H9 (cell line): ENCODE results near the gene LRRK1. TPM values are rescaled to one million over a fixed set of nuclear protein-coding genes. Genes with fewer than 3 reads are reported as not detected.
A peak's percentile ranks its signal among the peaks of the same experiment; 100 is the strongest.

Experiments used
- DNase-seq: peaks from one replicate; pipeline ENCODE4 v3.0.0-alpha.2; 2017
- H2AFZ ChIP-seq: one replicate; pipeline ENCODE4 v1.6.1; 2013; ENCODE audit warnings: mild to moderate bottlenecking, low read length, control low read depth, moderate library complexity
- H2AK5ac ChIP-seq: 2 replicates; pipeline ENCODE4 v1.6.1; 2013; ENCODE audit warnings: low read length, control low read depth, mixed read lengths; ENCODE audit not compliant: insufficient read length
- H2BK120ac ChIP-seq: one replicate; pipeline ENCODE4 v1.6.1; 2013; ENCODE audit warnings: low read depth, mild to moderate bottlenecking, low read length, control low read depth, inconsistent platforms; ENCODE audit not compliant: poor library complexity, severe bottlenecking
- H2BK12ac ChIP-seq: 2 replicates; pipeline ENCODE4 v1.6.1; 2013; ENCODE audit warnings: low read length, control low read depth, mixed read lengths, low read depth; ENCODE audit not compliant: insufficient read length
- H2BK15ac ChIP-seq: 2 replicates; pipeline ENCODE4 v1.6.1; 2013; ENCODE audit warnings: low read depth, low read length, control low read depth
- H2BK20ac ChIP-seq: one replicate; pipeline ENCODE4 v1.6.1; 2013; ENCODE audit warnings: low read depth, mild to moderate bottlenecking, low read length, control low read depth, inconsistent platforms; ENCODE audit not compliant: poor library complexity, severe bottlenecking
- H2BK5ac ChIP-seq: 2 replicates; pipeline ENCODE4 v1.6.1; 2013; ENCODE audit warnings: low read length, control low read depth, mixed read lengths; ENCODE audit not compliant: insufficient read length
- H3K14ac ChIP-seq: 2 replicates; pipeline ENCODE4 v1.6.1; 2013; ENCODE audit warnings: low read length, control low read depth; ENCODE audit not compliant: insufficient read depth
- H3K18ac ChIP-seq: 2 replicates; pipeline ENCODE4 v1.6.1; 2013; ENCODE audit warnings: low read depth, mild to moderate bottlenecking, mixed read lengths, low read length, control low read depth; ENCODE audit not compliant: insufficient read length
- H3K23ac ChIP-seq: 2 replicates; pipeline ENCODE4 v1.6.1; 2013; ENCODE audit warnings: low read length, control low read depth, mixed read lengths, low read depth; ENCODE audit not compliant: insufficient read length
- H3K23me2 ChIP-seq: 2 replicates; pipeline ENCODE4 v1.6.1; 2013; ENCODE audit warnings: low read depth, mild to moderate bottlenecking, mixed read lengths, low read length, control low read depth; ENCODE audit not compliant: insufficient read length, poor library complexity, severe bottlenecking
- H3K27ac ChIP-seq: 2 replicates; pipeline ENCODE4 v1.5.1; 2013; ENCODE audit warnings: low read length, control low read depth, mixed read lengths, low read depth; ENCODE audit not compliant: insufficient read length
- H3K27me3 ChIP-seq: 2 replicates; pipeline ENCODE4 v1.6.1; 2013; ENCODE audit warnings: low read length, control low read depth, inconsistent platforms; ENCODE audit not compliant: insufficient read depth
- H3K4ac ChIP-seq: 2 replicates; pipeline ENCODE4 v1.6.1; 2013; ENCODE audit warnings: low read depth, mild to moderate bottlenecking, control low read depth, inconsistent platforms, low read length, moderate library complexity
- H3K4me1 ChIP-seq: 2 replicates; pipeline ENCODE4 v1.6.1; 2013; ENCODE audit warnings: low read length, control low read depth, inconsistent platforms; ENCODE audit not compliant: insufficient read depth
- H3K4me2 ChIP-seq: 2 replicates; pipeline ENCODE4 v1.6.1; 2013; ENCODE audit warnings: low read length, control low read depth, mixed read lengths; ENCODE audit not compliant: insufficient read length, insufficient read depth
- H3K56ac ChIP-seq: 2 replicates; pipeline ENCODE4 v1.6.1; 2013; ENCODE audit warnings: low read depth, mild to moderate bottlenecking, mixed read lengths, low read length, control low read depth; ENCODE audit not compliant: insufficient read length
- H3K79me1 ChIP-seq: 2 replicates; pipeline ENCODE4 v1.6.1; 2013; ENCODE audit warnings: low read depth, mild to moderate bottlenecking, moderate library complexity, low read length, control low read depth, inconsistent platforms; ENCODE audit not compliant: insufficient read depth, poor library complexity, severe bottlenecking
- H3K79me2 ChIP-seq: 2 replicates; pipeline ENCODE4 v1.6.1; 2013; ENCODE audit warnings: low read length, control low read depth, inconsistent platforms; ENCODE audit not compliant: insufficient read depth
- H3K9ac ChIP-seq: 2 replicates; pipeline ENCODE4 v1.6.1; 2013; ENCODE audit warnings: low read length, control low read depth, mixed read lengths; ENCODE audit not compliant: insufficient read length; ENCODE audit errors: extremely low read depth
- H3K9me3 ChIP-seq: one replicate; pipeline ENCODE4 v1.6.1; 2013; ENCODE audit warnings: low read depth, low read length, inconsistent platforms; ENCODE audit not compliant: control insufficient read depth
- H3T11ph ChIP-seq: one replicate; pipeline ENCODE4 v1.6.1; 2013; ENCODE audit warnings: mild to moderate bottlenecking, low read length, control low read depth, inconsistent platforms
- H4K20me1 ChIP-seq: one replicate; pipeline ENCODE4 v1.6.1; 2013; ENCODE audit not compliant: control insufficient read depth, insufficient read length, insufficient read depth
- H4K5ac ChIP-seq: 2 replicates; pipeline ENCODE4 v1.6.1; 2013; ENCODE audit warnings: low read depth, mild to moderate bottlenecking, mixed read lengths, low read length, control low read depth; ENCODE audit not compliant: insufficient read length
- H4K8ac ChIP-seq: replicated peaks from 2 replicates; pipeline ENCODE4 v1.6.1; 2013; ENCODE audit warnings: low read length, control low read depth, mixed read lengths, low read depth; ENCODE audit not compliant: insufficient read length
- H4K91ac ChIP-seq: 2 replicates; pipeline ENCODE4 v1.6.1; 2013; ENCODE audit warnings: low read depth, mild to moderate bottlenecking, moderate library complexity, mixed read lengths, low read length, control low read depth; ENCODE audit not compliant: insufficient read length
- H3K27ac Mint-ChIP-seq, 3 experiments: 2 replicates in 2 of 3; 3 replicates in 1 of 3; pipeline ENCODE4 v1.8.0; 2020 to 2021; ENCODE audit warnings: mixed read lengths in 3 of 3, mild to moderate bottlenecking in 1 of 3, moderate library complexity in 1 of 3
- H3K27me3 Mint-ChIP-seq: 2 replicates; pipeline ENCODE4 v1.8.0; 2021; ENCODE audit warnings: low read depth, mild to moderate bottlenecking, moderate library complexity, mixed read lengths
- H3K36me3 Mint-ChIP-seq, 3 experiments: 2 replicates in 2 of 3; 3 replicates in 1 of 3; pipeline ENCODE4 v1.8.0; 2020 to 2021; ENCODE audit warnings: low read depth in 3 of 3, mixed read lengths in 3 of 3; ENCODE audit not compliant: insufficient read depth in 1 of 3
- H3K4me1 Mint-ChIP-seq, 2 experiments: 2 replicates each; pipeline ENCODE4 v1.8.0; 2020; ENCODE audit warnings: mixed read lengths in 2 of 2
- H3K4me3 Mint-ChIP-seq, 2 experiments: 2 replicates in 1 of 2; 3 replicates in 1 of 2; pipeline ENCODE4 v1.8.0; 2020 to 2021; ENCODE audit warnings: mild to moderate bottlenecking in 2 of 2, mixed read lengths in 2 of 2, moderate library complexity in 1 of 2
- H3K9me3 Mint-ChIP-seq, 2 experiments: 2 replicates in 1 of 2; 3 replicates in 1 of 2; pipeline ENCODE4 v1.8.0; 2020; ENCODE audit warnings: mild to moderate bottlenecking in 2 of 2, mixed read lengths in 2 of 2, moderate library complexity in 1 of 2
- CTCF ChIP-seq: fragments of 200-600 bp; sonication (generic); conservative IDR thresholded peaks from 3 replicates; pipeline ENCODE4 v1.8.0; 2021; ENCODE audit warnings: antibody characterized with exemption, mild to moderate bottlenecking
- WGBS: extraction: QIAGEN DNeasy Blood & Tissue Kit; methylation state at CpG from one replicate; pipeline ENCODE4 v1.1.7; 2013; ENCODE audit warnings: missing lambda C conversion rate, low lambda C conversion rate, mixed read lengths; ENCODE audit not compliant: insufficient read length; ENCODE audit errors: extremely low coverage; 5-methylcytosine and 5-hydroxymethylcytosine counted together
- total RNA-seq: library from RNA; stranded (reverse); gene quantifications from 2 replicates; pipeline ENCODE4 v1.2.1, GENCODE V29; 2021

LRRK1 gene
- total RNA-seq, 1 experiment from 2014 or later: 4.0 TPM

- Histone ChIP-seq H3K18ac (no peak overlapping the region), H2BK20ac (no peak overlapping the region), H4K20me1 (no peaks in the 10 kb centered on the region), H3K79me1 (no peaks in the 10 kb centered on the region), H4K8ac (no peak overlapping the region), H3T11ph (no peak overlapping the region), H3K4me2 (no peak overlapping the region), H3K23me2 (no peaks in the 10 kb centered on the region), H3K27me3 (no peaks in the 10 kb centered on the region), H2BK12ac (no peak overlapping the region), H3K23ac (no peak overlapping the region), H3K79me2 (no peaks in the 10 kb centered on the region), H3K9me3 (no peaks in the 10 kb centered on the region), H3K14ac (no peak overlapping the region), H3K4ac (no peak overlapping the region), H4K91ac (no peak overlapping the region), H4K5ac (no peak overlapping the region), H2BK5ac (no peak overlapping the region), H2AK5ac (no peak overlapping the region), H2AFZ (peak overlapping the region; percentile 61), H2BK120ac (no peak overlapping the region), H3K4me1 (no peaks in the 10 kb centered on the region; the same call in 1 of the 2 replicates), H3K9ac (no peak overlapping the region), H3K56ac (no peak overlapping the region), H2BK15ac (no peak overlapping the region), H3K27ac (no peak overlapping the region)
- Mint-ChIP-seq H3K36me3 (no peaks in the 10 kb centered on the region; a peak in 2 of 7 replicates), H3K4me3 (no peak overlapping the region), H3K27ac (no peak overlapping the region), H3K27me3 (peaks cover 5% of the 10 kb centered on the region), H3K4me1 (peaks cover 7 to 12% of the 10 kb centered on the region in 2 experiments), H3K9me3 (no peaks in the 10 kb centered on the region)
- peak; percentile 99 for TF ChIP-seq CTCF
- no CpG with 5 or more reads among the region's 42 CpGs for WGBS
- DNase-seq: peak; percentile 80
Measured at GRCh38 chr15:101088788-101089578, 169.8 kb downstream of the LRRK1 start.
